Activated CD4-positive, CD25-positive, alpha-beta regulatory T cell (primary cell): ENCODE measurements around the gene RPL37A.

Experiments used
- DNase-seq, 4 experiments: peaks; one replicate each; lab custom pipeline; 2025; lab: John Stamatoyannopoulos, UW

The RPL37A gene

DNA sequence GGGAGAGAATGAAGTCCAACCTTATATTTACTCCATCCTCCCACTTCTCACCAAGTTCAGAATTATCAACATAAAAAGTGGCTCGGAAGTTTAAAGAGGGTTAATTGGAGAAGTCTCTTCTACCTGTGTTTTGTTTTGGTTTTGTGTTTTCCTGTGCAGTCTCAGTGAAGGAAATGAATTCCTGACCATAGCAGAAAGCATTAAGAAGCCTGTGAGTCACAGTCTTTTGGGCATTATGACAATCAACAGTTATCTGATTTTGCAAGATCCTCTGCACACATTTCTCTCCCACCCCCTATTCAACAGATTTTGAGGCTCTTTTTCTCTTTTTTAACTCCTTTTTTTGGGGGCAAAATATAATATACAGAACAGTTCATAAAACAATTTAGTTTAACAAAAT is 8.6 kb upstream of the RPL37A start:
- no peak for DNase-seq

- DNase-seq = no peak
Observed at GRCh38 chr2:216491793-216492596, 6.6 kb upstream of the RPL37A start.

- no peak for DNase-seq
Observed at GRCh38 chr2:216492597-216493333, 5.9 kb upstream of the RPL37A start.

- no peak for DNase-seq
Observed at GRCh38 chr2:216493334-216493685, 5.3 kb upstream of the RPL37A start.

GRCh38 chr2:216495656-216496055 is 3.0 kb upstream of the RPL37A start:
- DNase-seq = no peak

DNA sequence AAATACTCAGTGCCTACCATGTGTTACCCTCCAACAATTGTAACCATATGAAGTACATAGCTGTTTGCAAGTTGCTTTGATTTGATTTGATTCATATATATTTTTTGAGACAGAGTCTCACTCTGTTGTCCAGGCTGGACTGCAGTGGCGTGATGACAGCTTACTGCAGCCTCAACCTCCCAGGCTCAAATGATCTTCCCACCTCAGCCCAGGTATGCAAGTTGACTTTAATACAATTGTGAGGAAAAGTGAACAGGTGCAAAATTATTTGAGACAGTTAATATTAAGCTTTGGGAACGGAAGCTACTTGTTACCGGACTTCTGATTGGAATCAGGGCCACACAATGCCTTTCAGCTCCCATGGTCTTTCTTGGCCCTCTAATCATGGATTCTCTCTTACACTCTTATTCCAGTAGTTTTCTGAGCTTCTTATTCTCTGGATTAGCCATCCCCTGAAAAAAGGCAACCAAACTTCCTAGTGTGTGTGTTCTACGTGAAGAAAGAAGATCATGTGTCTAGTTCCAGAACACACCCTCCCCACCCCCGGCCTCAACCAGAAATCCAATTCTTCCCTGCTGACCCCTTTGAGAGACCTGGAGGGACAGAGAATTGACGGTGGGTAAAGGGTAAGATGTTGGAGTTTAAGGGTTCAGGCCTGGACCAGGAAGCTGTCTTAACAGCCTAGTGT is 1.1 kb upstream of the RPL37A start:
- DNase-seq = no peak

DNA sequence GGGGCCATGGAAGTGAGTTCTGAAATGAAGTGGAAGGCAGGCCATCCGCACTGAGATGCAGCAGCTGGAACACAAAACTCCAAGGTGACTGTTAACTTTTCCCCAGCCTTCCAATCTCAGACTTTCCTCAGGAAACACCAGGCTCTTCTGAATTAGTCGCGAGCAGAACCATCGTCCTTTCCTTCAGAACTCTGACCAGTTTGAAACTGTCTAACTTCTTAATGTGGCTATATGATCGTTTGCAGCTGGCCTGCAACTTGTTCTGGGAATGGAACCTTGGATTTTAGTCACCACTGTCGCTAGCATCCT is 620 bp upstream of the RPL37A start:
- no peak for DNase-seq

- DNase-seq = no peak
Observed at GRCh38 chr2:216499641-216500218, 1.1 kb downstream of the RPL37A start.

DNA sequence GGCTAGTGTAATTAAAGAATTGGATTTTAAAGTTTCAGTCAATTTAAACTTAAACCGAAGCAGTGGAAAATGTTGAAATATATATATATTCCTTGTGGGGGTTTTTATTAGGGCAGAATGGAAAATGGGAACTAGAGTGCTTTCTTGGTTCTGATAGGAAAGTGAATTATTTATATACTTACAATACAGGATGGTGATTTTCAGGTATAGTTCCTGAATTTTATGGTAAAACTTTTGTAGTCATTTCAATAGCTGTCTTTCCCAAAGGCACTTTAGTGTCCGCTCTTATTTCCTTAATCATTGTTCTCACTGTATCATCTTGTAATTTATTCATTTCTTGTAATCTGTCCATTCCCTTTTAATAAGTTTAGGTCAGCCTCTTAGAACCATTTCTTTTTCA is 1.9 kb downstream of the RPL37A start:
- DNase-seq = no peak

DNA sequence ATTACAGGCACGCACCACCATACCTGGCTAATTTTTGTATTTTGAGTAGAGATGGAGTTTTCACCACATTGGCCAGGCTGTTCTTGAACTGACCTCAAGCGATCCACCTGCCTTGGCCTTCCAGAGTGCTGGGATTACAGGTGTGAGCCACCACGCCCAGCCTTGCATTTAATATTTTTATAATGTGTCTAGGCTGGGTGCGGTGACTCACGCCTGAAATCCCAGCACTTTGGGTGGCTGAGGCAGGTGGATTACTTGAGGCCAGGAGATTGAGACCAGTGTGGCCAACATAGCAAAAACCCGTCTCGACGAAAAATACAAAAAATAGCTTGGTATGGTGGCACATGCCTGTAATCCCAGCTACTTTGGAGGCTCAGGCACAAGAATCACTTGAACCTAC is 3.2 kb downstream of the RPL37A start:
- no peak for DNase-seq

- no peak for DNase-seq
Observed at GRCh38 chr2:216502381-216503158, 3.9 kb downstream of the RPL37A start.

DNA sequence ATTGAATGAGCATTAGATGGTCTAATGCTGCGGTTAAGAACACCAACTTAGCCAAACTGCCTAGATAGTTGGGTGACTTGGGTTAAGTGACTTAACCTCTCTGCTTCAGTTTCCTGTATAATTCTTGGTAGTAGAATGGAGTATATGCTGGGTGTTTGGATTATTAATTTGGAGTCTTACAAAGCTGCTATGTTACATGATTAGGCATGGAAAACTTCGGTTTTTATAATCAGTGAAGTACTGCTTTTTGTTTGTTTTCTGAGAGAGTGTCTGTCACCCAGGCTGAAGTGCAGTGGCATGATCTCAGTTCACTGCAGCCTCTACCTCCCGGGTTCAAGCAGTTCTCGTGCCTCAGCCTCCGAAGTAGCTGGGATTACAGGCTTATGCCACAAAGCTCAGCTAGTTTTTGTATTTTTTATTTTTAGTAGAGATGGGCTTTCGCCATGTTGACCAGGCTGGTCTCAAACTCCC is 4.5 kb downstream of the RPL37A start:
- no peak for DNase-seq

GRCh38 chr2:216503697-216504375 is 5.2 kb downstream of the RPL37A start:
- DNase-seq = no peak

GRCh38 chr2:216504376-216504762 is 5.7 kb downstream of the RPL37A start:
- DNase-seq = no peak

DNA sequence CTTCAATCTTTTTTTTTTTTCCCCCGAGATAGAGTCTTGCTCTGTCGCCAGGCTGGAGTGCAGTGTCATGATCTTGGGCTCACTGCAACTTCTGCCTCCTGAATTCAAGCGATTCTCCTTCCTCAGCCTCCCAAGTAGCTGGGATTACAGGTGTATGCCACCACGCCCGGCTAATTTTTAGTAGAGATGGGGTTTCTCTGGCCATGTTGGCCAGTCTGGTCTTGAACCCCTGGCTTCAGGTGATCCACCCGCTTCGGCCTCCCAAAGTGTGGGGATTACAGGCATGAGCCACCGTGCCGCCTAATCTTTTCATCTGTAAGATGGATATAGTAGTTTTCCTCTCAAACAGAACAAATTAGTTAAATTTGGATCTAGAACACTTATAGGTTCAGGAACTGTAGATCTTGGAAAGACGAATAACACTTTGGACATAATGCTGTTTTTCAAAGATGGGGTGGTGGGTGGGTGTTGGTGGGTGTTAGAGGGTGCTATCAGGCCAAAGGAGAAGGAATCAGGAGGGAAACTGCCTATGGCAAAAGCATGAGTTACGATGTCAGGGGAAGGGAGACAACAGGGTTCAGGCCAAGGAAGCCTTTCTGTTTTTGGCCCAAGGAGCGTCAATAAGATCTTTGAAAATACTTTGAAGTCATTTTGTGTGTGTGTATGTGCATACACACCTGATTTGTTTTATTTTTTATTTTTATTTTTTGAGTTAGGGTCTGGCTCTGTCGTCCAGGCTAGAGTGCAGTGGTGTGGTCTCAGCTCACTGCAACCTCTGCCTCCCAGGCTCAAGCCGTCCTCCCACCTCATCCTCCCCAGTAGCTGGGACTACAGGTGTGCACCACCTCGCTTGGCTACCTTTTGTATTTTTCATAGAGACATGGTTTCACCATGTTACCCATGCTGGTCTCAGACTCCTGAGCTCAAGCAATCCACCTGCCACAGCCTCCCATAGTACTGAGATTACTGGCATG is 6.8 kb downstream of the RPL37A start:
- DNase-seq = no peak

- no peak for DNase-seq
Observed at GRCh38 chr2:216507220-216508160, 8.8 kb downstream of the RPL37A start.

DNA sequence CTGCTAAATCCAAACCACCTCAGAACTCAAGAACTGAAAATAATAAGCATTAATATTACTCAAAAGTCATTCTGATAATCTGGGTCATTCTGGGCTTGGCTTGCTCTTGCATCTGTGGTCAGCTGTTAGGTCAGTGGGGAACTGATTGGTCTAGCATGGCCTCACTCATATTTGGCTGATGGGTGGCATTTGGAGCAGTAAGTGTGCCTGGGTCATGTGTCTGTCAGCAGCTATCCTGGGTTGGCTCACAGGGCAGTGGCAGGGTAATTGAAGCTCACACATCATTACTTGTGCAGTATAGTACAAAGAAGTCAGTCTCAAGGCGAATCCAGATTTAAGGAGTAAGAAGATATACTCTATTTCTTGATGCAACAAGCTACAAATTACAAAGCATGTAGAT is 9.6 kb downstream of the RPL37A start:
- DNase-seq = no peak

- no peak for DNase-seq
Observed at GRCh38 chr2:216516730-216517350, 18.2 kb downstream of the RPL37A start.
